Inferior parietal cortex (tissue), 1 donor: ENCODE data around the gene PPP1R9A.
A peak's percentile ranks its signal among the peaks of the same experiment; 100 is the strongest.

ENCODE experiments used
- DNase-seq: peaks from one replicate; pipeline ENCODE4 v3.0.0-alpha.2; 2016; ENCODE audit errors: extremely low spot score

The PPP1R9A gene

GRCh38 chr7:95319570-95319969, 412.2 kb downstream of the PPP1R9A start:
- no peak for DNase-seq

DNA sequence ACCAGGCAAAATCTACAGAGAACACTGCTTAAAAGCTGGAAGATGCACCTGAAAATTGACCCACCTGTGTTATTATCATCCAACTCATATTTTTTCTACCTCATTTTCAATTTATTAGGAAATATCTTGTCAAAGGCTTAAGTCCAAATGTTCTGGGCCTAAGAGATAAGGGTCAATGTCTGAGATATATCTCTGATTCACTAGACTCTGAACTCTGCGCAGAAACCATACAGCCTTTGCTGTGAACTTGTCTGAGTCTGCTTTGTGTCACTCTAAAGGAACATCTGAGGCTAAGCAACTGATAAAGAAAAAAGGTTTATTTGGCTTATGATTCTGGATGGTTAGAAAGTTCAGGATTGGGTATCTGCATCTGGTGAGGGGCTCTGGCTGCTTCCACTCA, 413.3 kb downstream of the PPP1R9A start:
- no peak for DNase-seq

DNA sequence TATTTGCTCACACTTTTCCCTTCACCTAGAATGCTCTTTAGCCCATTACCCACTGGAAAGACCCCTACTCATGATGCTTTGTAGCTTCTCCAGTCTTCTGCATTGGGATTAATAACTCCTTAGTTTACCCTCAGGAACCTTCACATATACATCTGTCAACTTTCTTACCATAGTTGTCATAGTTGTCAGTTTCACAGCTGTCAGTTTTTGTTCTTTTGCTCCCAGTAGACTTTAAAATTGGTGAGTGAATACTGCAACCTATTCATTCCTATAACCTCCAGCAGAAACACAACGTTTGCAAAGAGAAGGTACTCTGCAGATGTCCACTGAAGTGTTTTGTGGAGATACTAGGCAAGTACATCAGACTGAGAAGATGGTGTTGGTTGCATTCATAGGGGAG, 414.3 kb downstream of the PPP1R9A start:
- DNase-seq: no peak

DNA sequence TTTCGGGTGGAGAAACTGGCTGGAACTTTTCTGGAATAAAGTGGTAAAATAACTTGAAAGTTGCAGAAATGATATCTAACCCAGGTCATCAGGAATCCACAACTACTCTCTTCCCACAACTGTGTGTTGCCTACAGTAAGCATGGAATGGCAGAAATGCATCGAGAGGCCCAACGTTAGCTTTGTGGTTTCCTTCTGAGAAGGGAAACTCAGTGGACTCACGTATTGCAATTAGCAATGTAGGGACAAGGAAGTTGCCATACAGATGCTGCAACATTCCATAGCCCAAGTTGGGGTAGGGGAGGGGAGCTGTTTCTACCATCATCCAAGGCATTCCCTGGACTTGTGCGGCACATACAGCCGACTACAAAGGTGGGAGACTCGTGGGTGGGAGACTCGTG, 415.0 kb downstream of the PPP1R9A start:
- no peak for DNase-seq

DNA sequence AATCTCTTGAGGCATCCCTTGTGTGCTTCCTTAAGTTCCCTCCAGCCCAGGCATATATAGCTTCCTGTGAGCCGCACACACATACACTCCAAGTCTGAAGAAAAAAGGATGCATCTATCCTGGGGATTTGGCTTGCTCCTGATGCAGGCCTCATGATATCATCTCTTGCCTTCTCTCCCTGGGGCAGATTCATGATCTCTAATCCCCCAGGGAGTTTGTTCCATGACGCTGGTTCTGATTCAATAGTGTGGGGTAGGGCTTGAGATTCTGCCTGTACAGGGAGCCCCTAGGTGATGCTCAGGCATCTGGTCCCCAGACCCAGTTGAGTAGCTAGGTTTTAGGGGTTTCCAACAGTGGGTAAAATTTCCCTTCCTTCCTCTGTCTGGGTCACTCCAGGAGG, 415.5 kb downstream of the PPP1R9A start:
- DNase-seq: no peak

- no peak for DNase-seq
Observed at GRCh38 chr7:95323410-95324129, 416.2 kb downstream of the PPP1R9A start.

DNA sequence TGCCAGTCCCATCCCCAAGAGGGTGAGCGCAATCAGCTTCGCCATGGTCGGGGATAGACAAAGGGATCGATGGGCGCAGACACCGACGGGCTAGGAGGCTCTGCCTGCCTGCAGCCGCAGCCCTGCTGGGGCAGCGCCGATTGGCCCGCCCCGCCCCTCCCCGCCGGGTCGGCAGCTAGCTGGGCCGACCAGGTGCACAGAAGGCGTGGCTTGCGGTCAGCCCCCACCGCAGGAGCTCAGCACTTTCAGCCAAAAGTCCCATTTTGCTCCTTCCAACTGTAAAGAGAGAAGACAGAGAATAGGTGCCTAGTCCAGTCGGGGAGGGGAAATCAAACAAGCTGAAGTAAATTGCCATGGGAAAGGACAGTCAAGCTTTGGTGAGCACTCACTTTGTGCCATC, 417.0 kb downstream of the PPP1R9A start, which contains the start of gene PON1:
Gene PON1, minus strand, starts transcription at position 102 of the 400 bp plus-strand sequence. Its CDS starts 57 bp downstream, at position 45.
- no peak for DNase-seq

GRCh38 chr7:95327356-95327755, 420.0 kb downstream of the PPP1R9A start:
- DNase-seq: no peak

DNA sequence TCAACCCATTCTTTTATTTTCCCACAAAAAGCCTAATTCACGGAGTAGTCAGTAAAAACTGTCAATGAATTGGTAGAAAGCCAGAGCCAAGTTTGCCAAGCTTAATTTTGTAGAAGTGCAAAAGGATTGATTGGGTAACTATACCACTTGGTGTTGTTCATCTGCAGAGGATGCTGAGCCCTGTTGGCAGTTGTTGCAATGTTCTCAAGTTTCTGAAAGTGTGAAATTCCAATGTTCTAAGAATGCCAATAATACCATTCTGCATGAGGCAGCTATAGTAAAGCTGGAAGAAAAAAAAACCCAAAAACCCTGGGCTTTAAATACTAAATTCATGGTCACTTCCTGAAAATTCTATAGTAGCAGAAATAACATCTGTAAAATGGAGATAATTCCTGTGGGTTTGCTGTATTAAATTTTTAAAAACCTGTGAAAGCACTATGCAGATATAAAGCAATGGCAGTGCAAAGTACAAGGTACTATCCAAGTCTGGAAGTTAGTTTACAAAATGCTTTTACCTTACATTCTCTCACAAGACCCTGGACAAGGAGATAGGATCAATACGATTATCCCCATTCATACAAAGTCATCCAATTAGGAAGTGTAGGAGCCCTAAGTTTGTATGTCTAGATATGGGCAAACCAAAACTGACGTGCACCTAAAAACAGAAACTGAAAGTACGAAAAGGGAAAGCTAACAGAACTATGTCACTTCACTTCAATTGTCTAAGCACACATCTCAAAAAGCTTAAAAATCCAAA, 423.0 kb downstream of the PPP1R9A start:
- DNase-seq: peak; percentile 55

DNA sequence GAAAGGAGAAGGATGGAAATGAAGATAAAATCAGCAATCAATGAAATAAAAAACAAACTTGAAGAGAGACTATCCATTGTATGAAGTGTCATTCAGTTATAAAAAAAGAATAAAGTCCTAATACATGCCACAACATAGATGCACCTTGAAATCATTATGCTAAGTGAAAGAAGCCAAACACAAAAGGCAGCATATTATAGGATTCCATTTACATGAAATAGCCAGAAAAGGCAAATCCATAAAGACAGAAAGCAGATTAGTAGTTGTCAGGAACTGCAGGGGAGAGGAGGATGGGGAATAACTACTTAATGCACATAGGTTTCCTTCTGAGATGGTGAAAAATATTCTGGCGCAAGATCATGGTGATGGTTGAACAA, 423.6 kb downstream of the PPP1R9A start:
- DNase-seq: no peak

DNA sequence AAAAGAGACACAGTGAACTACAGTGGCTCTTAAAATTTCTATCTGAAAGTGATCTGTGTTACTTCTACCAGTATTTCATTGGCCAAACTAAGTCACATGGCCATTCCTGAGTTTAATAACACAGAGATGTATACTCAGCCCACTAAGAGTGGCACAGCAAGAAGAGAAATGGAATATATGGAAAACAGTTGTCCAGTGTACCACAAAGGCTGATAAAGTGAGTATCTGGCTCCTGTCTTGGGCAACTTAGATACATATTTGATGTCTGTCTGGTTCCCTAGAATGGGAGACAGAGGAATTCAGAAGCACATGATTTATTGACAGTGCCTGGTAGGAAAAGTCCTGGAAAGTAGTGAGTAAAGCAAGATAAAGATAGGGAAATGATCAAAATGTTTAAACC, 427.1 kb downstream of the PPP1R9A start:
- DNase-seq: no peak

DNA sequence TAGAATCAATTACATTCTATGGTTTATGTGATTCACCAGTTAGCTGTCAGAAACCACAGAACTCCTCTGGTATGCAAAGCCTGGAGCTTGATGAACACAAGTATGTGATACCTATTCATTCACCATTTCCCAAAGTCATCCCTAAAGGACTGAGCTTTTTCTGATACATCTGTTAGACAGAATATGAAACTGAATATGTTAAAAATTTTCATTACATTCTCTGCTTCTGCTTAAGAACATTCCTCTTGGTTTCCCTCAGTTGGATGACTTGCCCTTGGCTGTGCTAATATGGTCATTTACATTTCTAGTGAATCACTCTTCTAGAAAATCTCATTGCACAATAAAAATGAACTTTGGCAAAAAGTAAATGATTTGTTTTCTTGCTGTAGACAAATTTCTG, 427.7 kb downstream of the PPP1R9A start:
- DNase-seq: no peak

- no peak for DNase-seq
Observed at GRCh38 chr7:95338832-95339231, 431.4 kb downstream of the PPP1R9A start.

- DNase-seq: no peak
Observed at GRCh38 chr7:95340491-95340890, 433.1 kb downstream of the PPP1R9A start.

- DNase-seq: no peak
Observed at GRCh38 chr7:95342029-95342428, 434.6 kb downstream of the PPP1R9A start.

- DNase-seq: no peak
Observed at GRCh38 chr7:95342642-95343307, 435.4 kb downstream of the PPP1R9A start.
